Endothelial cell of umbilical vein (primary cell): ENCODE data around the gene HES1. TPM values are rescaled to one million over a fixed set of nuclear protein-coding genes. Genes with fewer than 3 reads are reported as not detected.

Experiments used
- BruUV-seq: library from RNA; stranded (reverse); fragments of 400-500 nt; replicated peaks from 2 replicates; lab custom pipeline; 2021; lab: Mats Ljungman, UMichigan
- CTCF ChIA-PET: fragments of 300-600, 350-600 bp; sonication (Branson Sonifier 250); formaldehyde crosslinking; loops from one replicate; lab custom pipeline; 2021; ENCODE audit warnings: antibody characterized with exemption, inconsistent platforms; lab: Charles Lee
- POLR2A ChIA-PET: fragments of 300-600, 350-600 bp; sonication (Branson Sonifier 250); formaldehyde crosslinking; loops from one replicate; lab custom pipeline; 2021; ENCODE audit warnings: antibody characterized with exemption, inconsistent platforms; lab: Charles Lee
- DNase-seq: peaks from one replicate; pipeline ENCODE4 v3.0.0-alpha.2; 2011; ENCODE audit warnings: low read depth, low spot score
- FAIRE-seq: peaks from 2 replicates; lab custom pipeline; 2011; peaks lifted over from hg19 to GRCh38; lab: Jason Lieb, UNC
- H2AFZ ChIP-seq: 2 replicates; pipeline ENCODE4 v1.6.0; 2012; ENCODE audit warnings: low read depth, low read length, control low read depth, inconsistent platforms
- H3K27ac ChIP-seq: 2 replicates; pipeline ENCODE4 v1.5.1; 2011; ENCODE audit warnings: low read depth, mild to moderate bottlenecking, control low read depth, low read length, moderate library complexity; ENCODE audit not compliant: insufficient read depth
- H3K27me3 ChIP-seq, 2 experiments: 2 replicates each; pipeline versions ENCODE4 v1.6.0 to v1.6.1; 2011; ENCODE audit warnings: low read length in 2 of 2, mixed read lengths in 1 of 2; ENCODE audit not compliant: control insufficient read depth in 2 of 2, insufficient read depth in 2 of 2
- H3K36me3 ChIP-seq, 2 experiments: 2 replicates in 1 of 2; 3 replicates in 1 of 2; pipeline ENCODE4 v1.5.1; 2011; ENCODE audit warnings: low read length in 2 of 2, mild to moderate bottlenecking in 1 of 2, moderate library complexity in 1 of 2; ENCODE audit not compliant: control insufficient read depth in 2 of 2, insufficient read depth in 2 of 2; ENCODE audit errors: extremely low read depth in 1 of 2
- H3K4me1 ChIP-seq: 3 replicates; pipeline ENCODE4 v1.5.1; 2011; ENCODE audit warnings: mild to moderate bottlenecking, low read length; ENCODE audit not compliant: control insufficient read depth, insufficient read depth; ENCODE audit errors: extremely low read depth
- H3K4me2 ChIP-seq: 2 replicates; pipeline ENCODE4 v1.6.1; 2011; ENCODE audit warnings: low read length, control low read depth, mixed read lengths; ENCODE audit not compliant: insufficient read depth
- H3K4me3 ChIP-seq, 3 experiments: fragments of 200-600 bp in 1 of 3; sonication (generic), shearing (Covaris generic) in 1 of 3; replicated peaks in 1 of 3; 2 replicates each; pipeline ENCODE4 v1.5.1; 2011 to 2016; ENCODE audit warnings: control low read depth in 3 of 3, low read length in 3 of 3, mild to moderate bottlenecking in 2 of 3, inconsistent platforms in 1 of 3, low read depth in 1 of 3, moderate library complexity in 1 of 3; ENCODE audit not compliant: insufficient read depth in 1 of 3
- H3K79me2 ChIP-seq: 2 replicates; pipeline ENCODE4 v1.6.0; 2012; ENCODE audit warnings: low read length, inconsistent platforms; ENCODE audit not compliant: control insufficient read depth, insufficient read depth
- H3K9ac ChIP-seq: replicated peaks from 2 replicates; pipeline ENCODE3; 2011; ENCODE audit warnings: low read length, control low read depth; ENCODE audit not compliant: insufficient read depth; ENCODE audit errors: extremely low read depth
- H3K9me1 ChIP-seq: replicated peaks from 3 replicates; pipeline ENCODE4 v1.6.0; 2011; ENCODE audit warnings: mild to moderate bottlenecking, low read length; ENCODE audit not compliant: control insufficient read depth, insufficient read depth; ENCODE audit errors: extremely low read depth
- H3K9me3 ChIP-seq: replicated peaks from 2 replicates; pipeline ENCODE4 v1.5.1; 2012; ENCODE audit warnings: low read length, inconsistent platforms; ENCODE audit not compliant: control insufficient read depth, insufficient read depth
- H4K20me1 ChIP-seq: replicated peaks from 2 replicates; pipeline ENCODE3; 2011; ENCODE audit warnings: mild to moderate bottlenecking, low read length; ENCODE audit not compliant: control insufficient read depth, insufficient read depth; ENCODE audit errors: extremely low read depth
- EZH2 ChIP-seq: IDR thresholded peaks from 2 replicates; pipeline ENCODE4 v1.6.1; 2012; ENCODE audit warnings: borderline replicate concordance, low read depth, mild to moderate bottlenecking, moderate library complexity, low read length, inconsistent platforms; ENCODE audit not compliant: severe bottlenecking
- FOS ChIP-seq: IDR thresholded peaks from 2 replicates; pipeline ENCODE4 v1.6.1; 2011; ENCODE audit warnings: mild to moderate bottlenecking, low read length, moderate library complexity, borderline replicate concordance; ENCODE audit not compliant: insufficient read depth
- GATA2 ChIP-seq: IDR thresholded peaks from 2 replicates; pipeline ENCODE4 v1.7.0; 2011; ENCODE audit warnings: low read depth, mild to moderate bottlenecking, moderate library complexity, mixed read lengths, low read length; ENCODE audit not compliant: insufficient read length, insufficient read depth
- JUN ChIP-seq: IDR thresholded peaks from 2 replicates; pipeline ENCODE4 v1.6.1; 2011; ENCODE audit warnings: borderline replicate concordance, low read depth; ENCODE audit not compliant: insufficient read length, insufficient read depth
- MYC ChIP-seq: IDR thresholded peaks from one replicate; pipeline ENCODE4 v1.6.1; 2011; ENCODE audit warnings: mild to moderate bottlenecking, low read depth, low read length
- POLR2A ChIP-seq: IDR thresholded peaks from 2 replicates; pipeline ENCODE4 v1.6.1; 2012; ENCODE audit warnings: low read depth, mild to moderate bottlenecking, control low read depth, low read length
- POLR2AphosphoS5 ChIP-seq: IDR thresholded peaks from 2 replicates; pipeline ENCODE4 v1.6.1; 2012; ENCODE audit warnings: low read depth, mild to moderate bottlenecking, control low read depth, low read length, moderate library complexity; ENCODE audit not compliant: insufficient read depth
- dilution Hi-C: fragments of 300-500 bp; cut with MboI; formaldehyde crosslinking; loops from one replicate; pipeline ENCODE4 v1.15.0; 2019; ENCODE audit warnings: low sequenced_read_pairs; ENCODE audit not compliant: extremely low pct_ligation_motif_present
- intact Hi-C: fragments of 100-400 bp; cut with micrococcal nuclease; formaldehyde crosslinking; loops from one replicate; pipeline ENCODE4 v1.10.0; 2022
- polyA plus RNA-seq, 4 experiments: library from polyadenylated mRNA; depleted of rRNA in 3 of 4; stranded (reverse) in 3 of 4; unstranded in 1 of 4; fragments of >200 nt; gene quantifications; 2 replicates each; pipeline versions ENCODE4 v1.2.1 to v1.2.3, GENCODE V29; 2011 to 2012; ENCODE audit warnings: missing spikeins in 1 of 4
- total RNA-seq: library from RNA; stranded (reverse); gene quantifications from 2 replicates; pipeline ENCODE4 v1.2.3, GENCODE V29; 2021
- TF ChIP-seq, protein P1 (sequence below): IDR thresholded peaks from 2 replicates; pipeline ENCODE4 v1.6.1; 2011; ENCODE audit not compliant: insufficient read depth, insufficient read length
- TF ChIP-seq, protein P2 (sequence below), 2 donors: IDR thresholded peaks; 1 replicate in 1 of 2; 2 replicates in 1 of 2; pipeline ENCODE4 v1.5.1; 2011; ENCODE audit warnings: low read length in 2 of 2, mild to moderate bottlenecking in 2 of 2, moderate library complexity in 2 of 2, control low read depth in 1 of 2, inconsistent platforms in 1 of 2, low read depth in 1 of 2; ENCODE audit not compliant: insufficient read depth in 1 of 2; ENCODE audit errors: extremely low read depth in 1 of 2

HES1 gene
- total and polyA plus RNA-seq, 2 donors (not counting 3 experiments of a cell fraction or from before 2014, with no cell fraction given) = 42.0 to 210 TPM

GRCh38 chr3:194095464-194095863, 40.5 kb upstream of the HES1 start:
- Histone ChIP-seq H3K4me1 (peaks cover 8% of the 10 kb centered on the region), H2AFZ (no peak overlapping the region), H4K20me1 (no peaks in the 10 kb centered on the region), H3K36me3 (no peaks in the 10 kb centered on the region), H3K4me3 (no peak overlapping the region), H3K9me1 (no peaks in the 10 kb centered on the region), H3K4me2 (no peak overlapping the region), H3K9me3 (no peaks in the 10 kb centered on the region), H3K79me2 (no peaks in the 10 kb centered on the region), H3K27ac (no peak overlapping the region), H3K9ac (no peak overlapping the region), H3K27me3 (peaks cover 0 to 3% of the 10 kb centered on the region in 2 experiments)
- DNase-seq = peak; percentile 62
- intact Hi-C loops = no loop called here
- dilution Hi-C loops = no loop called here
- ChIA-PET CTCF (no interaction called here), POLR2A (no interaction called here)
- FAIRE-seq = peak; percentile 83
- TF ChIP-seq, protein P1, sequence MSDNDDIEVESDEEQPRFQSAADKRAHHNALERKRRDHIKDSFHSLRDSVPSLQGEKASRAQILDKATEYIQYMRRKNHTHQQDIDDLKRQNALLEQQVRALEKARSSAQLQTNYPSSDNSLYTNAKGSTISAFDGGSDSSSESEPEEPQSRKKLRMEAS = no peak
- TF ChIP-seq GATA2 = peak; percentile 13
- no TSS peak for BruUV-seq

DNA sequence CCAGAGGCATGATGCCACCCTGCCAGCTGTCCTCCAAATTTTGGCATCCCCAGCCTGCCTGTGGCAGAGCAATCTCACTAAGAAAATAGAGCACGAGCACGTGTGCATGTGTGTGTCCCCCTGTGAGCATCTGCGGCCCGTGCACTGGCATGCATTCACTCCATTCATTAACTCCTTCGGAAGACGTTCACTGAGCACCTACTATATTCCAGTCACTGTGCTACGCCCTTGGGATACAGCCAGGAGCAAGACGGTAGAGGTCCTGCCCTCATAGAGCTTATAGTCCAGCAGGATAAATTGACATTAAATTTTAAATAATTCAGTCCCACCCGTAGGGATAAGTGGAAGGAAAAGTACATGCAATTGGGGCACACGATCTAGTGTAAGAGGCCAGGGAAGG, 40.0 kb upstream of the HES1 start:
- dilution Hi-C loops = no loop called here
- intact Hi-C loops = no loop called here
- Histone ChIP-seq H3K27ac (no peak overlapping the region), H3K9me1 (no peaks in the 10 kb centered on the region), H3K79me2 (no peaks in the 10 kb centered on the region), H3K9ac (no peak overlapping the region), H4K20me1 (no peaks in the 10 kb centered on the region), H3K4me1 (peaks cover 8% of the 10 kb centered on the region), H3K4me3 (no peak overlapping the region), H3K9me3 (no peaks in the 10 kb centered on the region), H3K36me3 (no peaks in the 10 kb centered on the region), H2AFZ (no peak overlapping the region), H3K4me2 (no peak overlapping the region), H3K27me3 (peaks cover 0 to 3% of the 10 kb centered on the region in 2 experiments)
- CTCF ChIA-PET = no interaction called here
- BruUV-seq = no TSS peak
- POLR2A ChIA-PET = no interaction called here
- no peak for TF ChIP-seq MYC
- no peak for TF ChIP-seq JUN
- TF ChIP-seq FOS = no peak
- TF ChIP-seq, protein P2, sequence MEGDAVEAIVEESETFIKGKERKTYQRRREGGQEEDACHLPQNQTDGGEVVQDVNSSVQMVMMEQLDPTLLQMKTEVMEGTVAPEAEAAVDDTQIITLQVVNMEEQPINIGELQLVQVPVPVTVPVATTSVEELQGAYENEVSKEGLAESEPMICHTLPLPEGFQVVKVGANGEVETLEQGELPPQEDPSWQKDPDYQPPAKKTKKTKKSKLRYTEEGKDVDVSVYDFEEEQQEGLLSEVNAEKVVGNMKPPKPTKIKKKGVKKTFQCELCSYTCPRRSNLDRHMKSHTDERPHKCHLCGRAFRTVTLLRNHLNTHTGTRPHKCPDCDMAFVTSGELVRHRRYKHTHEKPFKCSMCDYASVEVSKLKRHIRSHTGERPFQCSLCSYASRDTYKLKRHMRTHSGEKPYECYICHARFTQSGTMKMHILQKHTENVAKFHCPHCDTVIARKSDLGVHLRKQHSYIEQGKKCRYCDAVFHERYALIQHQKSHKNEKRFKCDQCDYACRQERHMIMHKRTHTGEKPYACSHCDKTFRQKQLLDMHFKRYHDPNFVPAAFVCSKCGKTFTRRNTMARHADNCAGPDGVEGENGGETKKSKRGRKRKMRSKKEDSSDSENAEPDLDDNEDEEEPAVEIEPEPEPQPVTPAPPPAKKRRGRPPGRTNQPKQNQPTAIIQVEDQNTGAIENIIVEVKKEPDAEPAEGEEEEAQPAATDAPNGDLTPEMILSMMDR (IDR thresholded peaks at IDR 0.05; ENCODE audit: extremely low read depth in 1 of 2, insufficient read depth in 1 of 2, low read depth in 1 of 2, low read length in 2 of 2) = no peak
- TF ChIP-seq EZH2 = no peak
- TF ChIP-seq, protein P1 = no peak
- no peak for TF ChIP-seq GATA2
- TF ChIP-seq POLR2AphosphoS5 = no peak
- TF ChIP-seq POLR2A = no peak
- no peak for DNase-seq
- no peak for FAIRE-seq
